GM12875 (cell line): Measurements from ENCODE around the gene DHRS7B.

Experiments used
- H3K4me3 ChIP-seq: one replicate; pipeline ENCODE4 v1.5.1; 2011; ENCODE audit warnings: low read depth, low read length, control low read depth
- TF ChIP-seq, protein P1 (sequence below): IDR thresholded peaks from 2 replicates; pipeline ENCODE4 v1.5.1; 2011; ENCODE audit warnings: low read depth, mild to moderate bottlenecking, control low read depth, inconsistent platforms, low read length, moderate library complexity, borderline replicate concordance; ENCODE audit not compliant: insufficient read depth

The DHRS7B gene

DNA sequence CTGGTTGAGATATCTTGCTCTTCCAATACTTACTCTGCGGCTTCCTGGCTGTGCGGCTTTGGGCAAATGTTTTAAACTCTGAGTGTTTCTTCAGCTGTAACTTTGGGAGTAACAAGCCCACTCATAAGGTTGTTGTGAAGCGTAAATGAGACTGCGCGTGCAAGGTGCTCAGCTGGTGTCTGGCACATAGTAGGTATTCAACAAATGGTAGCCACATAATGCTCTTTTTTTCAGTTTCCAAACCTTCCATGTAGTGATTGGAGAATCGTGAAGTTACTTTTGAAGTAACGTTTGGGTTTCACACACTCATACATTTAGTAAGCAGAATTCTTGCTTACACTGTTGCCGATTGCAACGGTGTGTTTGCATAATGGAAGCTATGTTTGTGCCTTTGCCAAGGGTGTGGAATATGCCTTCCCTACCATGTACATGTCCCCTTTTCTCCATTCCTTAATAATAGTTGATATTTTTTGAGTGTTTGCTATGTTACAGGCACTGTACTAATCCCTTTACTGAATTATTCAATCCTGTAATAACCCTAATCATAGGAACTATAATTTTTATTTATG lies 829 bp downstream of the DHRS7B start:
- TF ChIP-seq, protein P1, sequence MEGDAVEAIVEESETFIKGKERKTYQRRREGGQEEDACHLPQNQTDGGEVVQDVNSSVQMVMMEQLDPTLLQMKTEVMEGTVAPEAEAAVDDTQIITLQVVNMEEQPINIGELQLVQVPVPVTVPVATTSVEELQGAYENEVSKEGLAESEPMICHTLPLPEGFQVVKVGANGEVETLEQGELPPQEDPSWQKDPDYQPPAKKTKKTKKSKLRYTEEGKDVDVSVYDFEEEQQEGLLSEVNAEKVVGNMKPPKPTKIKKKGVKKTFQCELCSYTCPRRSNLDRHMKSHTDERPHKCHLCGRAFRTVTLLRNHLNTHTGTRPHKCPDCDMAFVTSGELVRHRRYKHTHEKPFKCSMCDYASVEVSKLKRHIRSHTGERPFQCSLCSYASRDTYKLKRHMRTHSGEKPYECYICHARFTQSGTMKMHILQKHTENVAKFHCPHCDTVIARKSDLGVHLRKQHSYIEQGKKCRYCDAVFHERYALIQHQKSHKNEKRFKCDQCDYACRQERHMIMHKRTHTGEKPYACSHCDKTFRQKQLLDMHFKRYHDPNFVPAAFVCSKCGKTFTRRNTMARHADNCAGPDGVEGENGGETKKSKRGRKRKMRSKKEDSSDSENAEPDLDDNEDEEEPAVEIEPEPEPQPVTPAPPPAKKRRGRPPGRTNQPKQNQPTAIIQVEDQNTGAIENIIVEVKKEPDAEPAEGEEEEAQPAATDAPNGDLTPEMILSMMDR: no peak

DNA sequence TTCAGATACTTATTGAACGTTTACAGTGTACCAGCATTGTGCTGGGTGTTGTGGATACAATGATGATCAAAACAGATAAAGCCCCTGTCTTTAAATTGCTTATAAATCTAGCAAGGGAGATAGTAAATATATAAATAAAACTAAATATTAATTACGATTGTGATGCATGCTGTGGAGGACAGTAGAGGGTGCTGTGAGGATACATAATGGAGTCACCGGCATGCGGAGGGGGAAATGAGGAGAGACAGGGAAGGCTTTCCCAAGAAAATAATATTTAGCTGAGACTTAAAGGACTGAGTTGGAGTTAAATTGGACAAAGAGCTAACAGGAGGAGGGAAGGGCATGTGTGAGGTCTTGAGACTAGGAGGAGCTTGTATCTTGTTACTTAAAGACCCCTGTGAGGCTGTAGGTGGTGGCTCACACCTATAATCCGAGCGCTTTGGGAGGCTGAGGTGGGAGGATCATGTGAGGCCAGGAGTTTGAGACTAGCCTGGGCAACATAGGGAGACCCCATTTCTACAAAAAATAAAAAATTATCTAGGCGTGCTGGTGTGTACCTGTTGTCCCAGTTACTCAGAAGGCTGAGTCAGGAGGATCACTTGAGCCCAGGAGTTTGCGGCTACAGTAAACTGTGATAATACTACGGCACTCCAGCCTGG lies 2.4 kb downstream of the DHRS7B start:
- TF ChIP-seq, protein P1: peak; percentile 13; the same call in 1 of the 2 replicates
- H3K4me3 ChIP-seq: no peak overlapping the region

More for the DNA sequence above, 829 bp downstream of the DHRS7B start:
- peak overlapping the region; percentile 98 for H3K4me3 ChIP-seq

DNA sequence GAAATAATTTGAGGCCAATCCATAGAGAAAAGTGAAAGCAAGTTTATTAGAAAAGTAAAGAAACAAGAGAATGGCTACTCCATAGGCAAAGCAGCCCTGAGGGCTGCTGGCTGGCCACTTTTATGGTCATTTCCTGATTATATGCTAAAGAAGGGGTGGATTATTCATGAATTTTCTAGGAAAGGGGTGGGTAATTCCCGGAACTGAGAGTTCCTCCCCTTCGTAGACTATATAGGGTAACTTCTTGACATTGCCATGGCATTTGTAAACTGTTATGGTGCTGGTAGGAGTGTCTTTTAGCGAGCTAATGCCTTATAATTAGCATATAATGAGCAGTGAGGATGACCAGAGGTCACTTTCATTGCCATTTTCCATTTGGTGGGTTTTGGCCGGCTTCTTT lies 4.4 kb downstream of the DHRS7B start:
- H3K4me3 ChIP-seq: no peak overlapping the region
- TF ChIP-seq, protein P1: no peak

DNA sequence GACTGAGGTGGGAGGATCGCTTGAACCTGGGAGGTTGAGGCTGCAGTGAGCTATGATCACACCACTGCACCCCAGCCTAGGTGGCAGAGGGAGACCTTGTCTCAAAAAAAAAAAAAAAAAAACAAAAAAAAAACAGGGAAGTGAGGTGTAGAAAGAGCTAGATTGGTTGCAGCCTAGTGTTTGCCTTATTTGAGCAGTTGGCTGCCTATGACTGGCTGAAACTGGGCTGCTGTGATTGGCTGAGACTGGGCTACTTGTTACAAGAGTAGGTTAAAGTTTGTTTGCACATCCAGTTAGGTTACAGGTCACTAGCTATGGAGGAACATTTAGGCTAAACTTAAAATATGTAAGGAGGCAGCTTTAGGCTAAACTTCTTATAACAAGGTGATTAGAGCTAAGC lies 5.7 kb downstream of the DHRS7B start:
- H3K4me3 ChIP-seq: no peak overlapping the region
- TF ChIP-seq, protein P1: no peak

DNA sequence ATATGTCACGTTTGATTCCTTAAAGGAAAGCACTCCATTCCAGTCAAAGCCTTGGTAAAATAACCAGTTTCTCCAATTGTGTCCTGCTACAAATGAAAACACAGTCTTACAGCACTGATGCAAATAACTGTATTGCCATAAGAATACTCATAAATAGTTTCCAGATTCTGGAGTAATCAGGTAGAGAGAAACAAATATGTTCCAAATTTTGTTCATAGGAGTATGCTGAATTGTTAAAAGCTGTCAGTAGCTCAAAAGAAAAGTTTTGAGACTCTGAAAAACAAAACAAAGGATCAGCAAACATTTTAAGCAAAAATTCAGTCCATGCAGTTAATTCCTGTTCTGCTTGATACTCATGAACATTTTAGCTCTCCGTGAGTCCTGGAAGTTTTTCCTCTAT lies 7.8 kb downstream of the DHRS7B start:
- no peak overlapping the region for H3K4me3 ChIP-seq
- TF ChIP-seq, protein P1: no peak

DNA sequence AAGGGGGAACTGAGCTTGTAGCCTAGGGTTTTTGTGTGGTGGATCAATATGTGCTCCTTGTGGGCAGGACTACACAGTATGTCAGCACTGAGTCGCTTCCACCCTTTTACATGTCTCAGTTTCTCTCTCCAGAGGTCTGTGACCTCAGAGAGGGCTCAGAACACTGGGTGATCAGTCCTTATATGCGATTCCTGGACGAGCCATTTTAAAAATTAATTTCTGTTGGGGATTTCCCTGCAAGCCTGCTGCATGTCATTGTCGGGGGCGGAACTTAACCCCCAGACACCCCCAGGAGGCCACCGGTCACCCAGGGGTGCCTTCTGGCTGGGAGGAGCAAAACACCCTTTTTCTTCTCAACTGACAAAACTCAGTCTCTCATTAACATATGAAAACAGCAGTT lies 14.1 kb downstream of the DHRS7B start:
- TF ChIP-seq, protein P1: no peak
- H3K4me3 ChIP-seq: peak overlapping the region; percentile 55

DNA sequence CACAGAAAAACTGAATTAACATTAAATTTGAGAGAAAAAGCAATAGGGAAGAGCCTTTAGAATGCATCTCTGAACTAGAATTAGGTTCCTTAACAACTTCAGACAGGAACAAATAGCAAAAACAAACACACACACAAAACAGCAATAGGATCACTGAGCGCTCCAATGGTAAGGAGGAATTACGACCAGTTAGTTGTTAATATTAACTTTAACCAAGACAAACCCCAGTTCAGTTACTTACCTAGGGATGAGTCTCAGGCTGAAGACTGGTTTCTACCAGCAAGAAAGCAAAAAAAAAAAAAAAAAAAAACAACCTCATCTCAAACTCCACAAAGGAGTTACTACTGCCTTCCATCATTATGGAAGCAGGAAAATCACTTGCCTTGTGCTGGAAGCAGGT lies 14.6 kb downstream of the DHRS7B start:
- TF ChIP-seq, protein P1: no peak
- peak overlapping the region; percentile 55 for H3K4me3 ChIP-seq

DNA sequence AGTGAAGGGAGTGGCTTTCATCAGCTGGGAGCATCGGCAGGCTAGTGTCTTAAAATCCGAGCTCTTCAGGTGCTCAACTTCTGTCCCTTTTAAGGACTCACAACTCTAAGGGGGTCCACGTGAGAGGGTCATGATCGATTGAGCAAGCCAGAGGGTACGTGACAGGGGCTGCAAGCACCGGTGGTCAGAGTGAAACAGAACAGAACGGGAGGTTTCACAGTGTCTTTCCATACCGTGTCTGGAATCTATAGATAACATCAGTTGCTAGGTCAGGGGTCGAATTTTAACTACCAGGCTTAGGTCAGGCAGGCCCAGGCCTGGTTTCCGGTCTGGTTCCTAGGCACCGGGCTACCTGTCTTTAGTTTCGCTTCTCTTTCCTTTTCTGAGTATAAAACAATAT lies 15.3 kb downstream of the DHRS7B start:
- peak overlapping the region; percentile 55 for H3K4me3 ChIP-seq
